Stimulated activated CD4-positive, alpha-beta T cell treated with anti-CD3 and anti-CD28 coated beads, Interleukin-1b, Interleukin-23, amount 100 ng/mL, for 4 hours (primary cell): ENCODE results near the gene DLG1.

Experiments used
- DNase-seq, 2 donors: peaks; one replicate each; pipeline ENCODE4 v3.0.0-alpha.2; 2020; ENCODE audit warnings: low read depth in 2 of 2

Gene DLG1

DNA sequence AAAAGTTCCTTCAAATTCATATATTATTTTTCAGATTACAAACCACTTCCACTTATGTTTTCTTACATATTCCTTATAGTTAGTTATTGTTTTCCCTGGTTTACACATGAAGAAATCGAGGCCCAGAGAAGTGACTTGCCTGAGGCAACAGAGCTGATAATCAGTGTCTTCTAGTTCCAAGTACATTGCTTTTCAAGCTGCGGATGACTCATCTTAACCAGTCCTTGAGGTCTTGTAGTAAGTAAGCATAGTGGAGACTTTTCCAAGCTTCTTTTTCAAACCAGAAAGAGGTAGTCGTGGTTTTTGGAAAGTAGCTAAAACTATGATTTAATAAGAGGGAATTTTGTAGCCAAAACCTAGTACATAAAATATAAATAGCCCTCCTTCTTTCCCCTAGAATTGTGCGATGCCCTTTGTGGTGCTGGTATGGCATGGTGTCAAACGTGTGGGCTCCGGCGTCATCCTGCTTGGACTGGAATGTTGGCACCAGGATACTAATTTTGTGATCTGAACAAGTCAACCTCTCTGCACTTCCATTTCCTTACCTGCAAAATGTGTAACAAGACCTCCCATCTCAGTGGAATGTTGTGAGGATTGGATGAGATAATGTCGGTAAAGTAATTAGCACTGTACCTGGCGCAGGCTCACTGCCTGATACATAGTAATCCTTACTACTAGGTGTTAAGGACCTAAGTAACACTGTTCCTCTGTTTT lies 19.0 kb upstream of the DLG1 start:
- no peak for DNase-seq

DNA sequence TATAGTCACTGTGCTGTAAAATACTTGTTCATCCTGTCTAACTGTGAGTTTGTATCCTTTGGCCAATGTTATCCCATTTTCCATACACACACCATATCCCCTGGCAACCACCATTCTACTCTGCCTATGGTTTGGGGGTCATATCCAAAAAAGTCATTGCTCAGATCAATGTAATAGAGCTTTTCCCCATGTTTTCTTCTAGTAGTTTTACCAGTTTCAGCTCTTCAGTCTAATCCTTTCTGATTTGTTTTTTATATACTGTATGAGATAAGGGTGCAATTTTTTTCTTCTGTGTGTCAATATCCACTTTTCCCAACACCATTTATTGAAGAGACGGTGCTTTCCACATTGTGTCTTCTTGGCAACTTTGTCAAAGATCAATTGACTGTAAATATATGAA lies 14.0 kb upstream of the DLG1 start:
- no peak for DNase-seq

DNA sequence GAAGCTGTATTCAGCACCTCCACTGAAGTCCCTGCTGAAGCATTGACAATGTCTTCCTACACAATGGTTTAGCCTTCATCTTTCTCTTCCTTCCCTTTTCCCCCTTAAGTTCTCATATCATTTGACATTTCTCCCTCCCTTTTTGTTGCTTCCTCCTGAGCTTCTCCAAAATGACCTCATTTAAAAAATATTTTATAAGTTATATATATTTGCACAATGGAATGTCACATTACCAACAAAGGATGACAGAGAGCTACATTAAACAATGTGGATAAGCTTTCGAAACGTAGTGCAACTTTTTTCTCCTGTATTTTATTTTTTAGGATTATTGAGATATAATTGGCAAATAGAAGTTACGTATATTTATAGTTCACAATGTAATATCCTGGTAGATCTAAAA lies 13.2 kb upstream of the DLG1 start:
- DNase-seq = no peak

DNA sequence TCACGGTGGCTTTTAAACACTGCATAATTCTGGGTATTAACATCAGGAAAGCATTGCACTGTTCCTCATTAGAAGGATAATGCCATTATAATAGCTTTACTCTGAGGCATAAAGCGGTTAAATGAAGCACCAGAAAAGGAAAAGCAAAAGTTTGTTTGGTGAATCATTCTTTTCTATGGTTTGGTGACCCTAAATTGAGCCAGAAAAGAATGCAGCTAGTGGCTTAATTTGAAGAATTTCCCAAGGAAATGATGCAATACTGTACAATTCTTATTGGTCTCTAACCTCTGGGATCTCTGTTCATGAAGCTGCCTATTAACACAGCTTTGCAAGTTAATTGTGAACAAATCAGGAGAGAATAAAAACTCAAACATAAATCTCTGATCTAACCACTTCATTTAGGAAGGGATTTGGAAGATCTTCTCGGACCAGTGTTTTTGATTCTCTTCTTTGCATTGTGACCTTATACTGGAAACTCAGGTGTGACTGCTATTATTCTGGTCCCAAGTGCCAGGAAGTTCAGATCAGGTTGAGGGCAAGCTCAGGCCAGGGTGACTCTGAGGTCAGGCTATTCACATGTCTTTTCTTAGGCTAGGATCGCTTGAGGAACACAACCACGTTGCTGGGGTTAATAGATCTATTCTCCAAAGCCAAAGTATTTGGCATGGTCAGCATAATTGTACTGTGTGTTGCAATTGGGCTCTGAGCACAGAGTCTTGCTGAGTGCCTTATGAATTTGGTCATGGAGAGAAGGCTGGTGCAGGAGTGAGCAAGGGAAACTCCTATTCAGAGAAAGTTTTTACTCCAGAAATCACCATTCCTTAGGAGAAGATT lies 11.3 kb upstream of the DLG1 start:
- no peak for DNase-seq

DNA sequence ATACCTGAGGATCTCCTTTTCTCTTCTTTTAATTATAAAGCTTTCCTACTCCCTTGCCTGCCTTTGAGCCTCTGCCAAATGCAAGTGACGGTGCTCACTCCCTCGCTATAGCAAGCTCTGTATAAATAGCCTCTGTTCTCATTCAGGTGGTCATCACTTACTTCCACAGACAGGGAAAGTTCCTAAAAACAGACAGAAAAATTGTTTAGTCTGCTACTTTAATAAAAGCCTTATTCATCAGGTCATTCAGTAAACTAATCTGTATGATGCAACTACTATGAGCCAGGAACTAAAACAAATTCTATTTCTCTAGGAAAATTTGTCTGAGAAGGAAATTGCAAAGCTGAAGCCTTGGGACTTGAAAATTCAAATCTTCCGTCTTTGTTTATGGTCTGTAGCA lies 10.2 kb upstream of the DLG1 start:
- DNase-seq = no peak

DNA sequence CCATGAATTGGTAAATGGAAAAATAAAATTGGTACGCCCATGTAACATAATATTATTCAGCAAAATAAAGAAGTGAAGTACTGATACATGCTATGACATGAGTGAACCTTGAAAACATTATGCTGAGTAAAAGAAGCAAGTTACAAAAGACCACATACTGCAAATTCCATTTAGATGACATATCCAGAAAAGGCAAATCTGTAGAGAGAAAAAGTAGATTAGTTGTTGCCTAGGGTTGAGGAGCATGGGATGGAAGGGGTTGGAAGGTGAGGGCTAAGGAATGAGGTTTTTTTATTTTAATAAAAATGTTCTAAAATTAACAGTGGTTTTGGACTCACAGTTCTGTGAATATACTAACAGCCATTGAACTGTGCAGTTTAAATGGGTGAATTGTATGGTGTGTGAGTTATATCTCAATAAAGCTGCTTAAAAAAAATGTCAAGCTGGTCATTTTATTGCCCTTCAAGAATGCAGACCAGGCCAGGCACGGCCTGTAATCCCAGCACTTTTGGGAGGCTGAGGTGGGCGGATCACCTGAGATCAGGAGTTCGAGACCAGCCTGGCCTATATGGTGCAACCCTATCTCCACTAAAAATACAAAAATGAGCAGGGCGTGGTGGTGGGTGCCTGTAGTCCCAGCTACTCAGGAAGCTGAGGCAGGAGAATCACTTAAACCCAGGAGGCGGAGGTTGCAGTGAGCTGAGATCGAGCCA lies 8.1 kb upstream of the DLG1 start:
- no peak for DNase-seq

DNA sequence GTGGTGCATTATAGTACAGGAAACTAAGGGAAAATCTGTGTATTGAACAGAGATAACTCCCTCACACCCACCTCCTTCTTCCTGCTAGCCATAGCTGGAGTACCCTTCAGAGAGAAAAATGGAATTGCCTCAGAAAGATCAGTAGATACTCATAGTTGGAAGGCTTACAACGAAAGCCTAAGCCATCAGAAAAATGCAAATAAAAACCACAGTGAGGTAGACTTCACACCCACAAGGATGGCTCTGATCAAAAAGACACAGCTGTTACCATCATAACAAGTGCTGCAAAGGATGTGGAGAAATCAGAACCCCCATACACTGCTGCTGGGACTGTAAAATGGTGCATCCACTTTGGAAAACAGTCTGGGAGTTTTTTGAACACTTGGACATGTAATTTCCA lies 7.4 kb upstream of the DLG1 start:
- no peak for DNase-seq

DNA sequence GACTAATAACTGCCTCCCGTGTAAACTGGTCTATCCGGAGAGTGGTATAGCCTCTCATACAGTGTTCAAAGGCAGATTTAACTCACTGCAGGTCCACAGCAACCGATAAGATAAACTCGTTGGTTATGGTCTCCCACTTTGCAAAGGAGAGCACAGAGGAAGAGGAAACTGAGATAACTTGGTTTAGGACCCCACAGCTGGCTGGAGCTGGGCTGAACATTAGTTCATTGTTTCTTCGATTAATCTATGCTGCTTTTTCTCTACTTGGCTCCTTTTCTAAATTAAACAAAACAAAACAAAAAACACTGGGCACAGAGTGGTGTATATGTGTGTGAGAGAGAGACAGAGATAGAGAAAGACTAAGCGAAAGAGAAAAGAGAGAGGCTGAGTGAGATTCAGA lies 5.0 kb upstream of the DLG1 start:
- DNase-seq = no peak

DNA sequence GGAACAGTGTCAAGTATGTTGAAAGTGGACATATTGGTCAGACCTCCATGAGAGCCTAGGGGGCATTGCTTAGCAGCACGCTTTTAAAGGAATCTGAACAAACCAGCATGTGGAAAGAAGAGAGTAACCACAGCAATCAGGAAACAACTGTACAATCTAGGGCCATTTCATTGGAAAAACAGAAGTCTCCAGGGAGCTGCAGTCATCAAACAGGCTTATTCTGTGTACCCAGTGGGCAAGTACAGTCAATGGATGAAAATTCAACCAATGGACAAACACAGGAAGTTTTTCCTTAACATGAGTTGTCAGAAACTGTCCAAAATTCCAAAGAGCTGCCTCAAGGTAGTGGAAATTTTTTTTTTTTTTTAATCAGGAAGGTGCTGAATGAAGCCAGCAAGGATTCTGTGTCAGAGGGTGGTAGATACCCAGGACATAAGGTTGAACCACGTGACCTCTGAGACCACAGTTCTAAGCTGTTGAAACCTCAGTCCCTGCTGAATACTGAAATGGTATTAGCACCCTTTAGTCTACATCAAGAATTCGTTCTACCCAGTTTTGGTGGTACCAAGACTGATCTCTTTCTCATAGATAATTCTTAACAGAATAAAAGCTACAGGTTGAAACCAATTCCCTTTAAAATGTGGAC lies 4.4 kb upstream of the DLG1 start:
- no peak for DNase-seq

DNA sequence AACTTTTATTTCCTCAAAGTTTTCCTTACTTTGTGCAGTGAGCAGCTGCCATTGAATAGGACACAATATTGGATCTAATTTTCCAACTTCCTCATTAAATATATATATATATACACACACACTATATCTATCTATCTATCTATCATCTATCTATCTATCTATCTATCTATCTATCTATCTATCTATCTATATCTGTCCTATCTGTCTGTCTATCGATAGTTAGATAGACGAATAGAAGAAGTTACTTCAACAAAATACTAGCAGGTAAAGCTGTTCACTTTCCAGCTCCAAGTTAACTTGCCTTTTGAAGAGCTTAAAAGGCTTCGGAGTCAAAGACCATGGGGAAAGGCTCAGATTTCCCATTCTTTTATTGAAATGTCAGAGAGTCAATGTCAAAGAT lies 3.6 kb upstream of the DLG1 start:
- no peak for DNase-seq

DNA sequence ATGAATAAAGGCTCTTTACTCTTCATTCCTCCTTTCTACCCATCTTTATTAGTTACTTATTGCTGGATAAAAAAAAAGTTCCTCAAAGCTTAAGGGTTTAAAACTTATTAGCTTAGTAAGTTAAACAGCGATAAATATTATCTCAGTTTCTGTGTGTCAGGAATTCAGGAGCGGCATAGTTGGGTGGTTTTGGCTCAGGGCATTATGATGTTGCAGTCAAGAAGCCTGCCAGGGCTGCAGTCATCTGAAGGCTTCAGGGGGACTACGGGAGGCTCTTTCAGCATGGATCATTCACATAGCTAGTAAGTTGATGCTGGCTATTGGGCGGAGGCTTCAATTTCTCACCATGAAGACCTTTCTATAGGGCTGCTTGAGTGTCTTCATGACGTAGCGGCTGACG lies 1.9 kb upstream of the DLG1 start:
- no peak for DNase-seq

DNA sequence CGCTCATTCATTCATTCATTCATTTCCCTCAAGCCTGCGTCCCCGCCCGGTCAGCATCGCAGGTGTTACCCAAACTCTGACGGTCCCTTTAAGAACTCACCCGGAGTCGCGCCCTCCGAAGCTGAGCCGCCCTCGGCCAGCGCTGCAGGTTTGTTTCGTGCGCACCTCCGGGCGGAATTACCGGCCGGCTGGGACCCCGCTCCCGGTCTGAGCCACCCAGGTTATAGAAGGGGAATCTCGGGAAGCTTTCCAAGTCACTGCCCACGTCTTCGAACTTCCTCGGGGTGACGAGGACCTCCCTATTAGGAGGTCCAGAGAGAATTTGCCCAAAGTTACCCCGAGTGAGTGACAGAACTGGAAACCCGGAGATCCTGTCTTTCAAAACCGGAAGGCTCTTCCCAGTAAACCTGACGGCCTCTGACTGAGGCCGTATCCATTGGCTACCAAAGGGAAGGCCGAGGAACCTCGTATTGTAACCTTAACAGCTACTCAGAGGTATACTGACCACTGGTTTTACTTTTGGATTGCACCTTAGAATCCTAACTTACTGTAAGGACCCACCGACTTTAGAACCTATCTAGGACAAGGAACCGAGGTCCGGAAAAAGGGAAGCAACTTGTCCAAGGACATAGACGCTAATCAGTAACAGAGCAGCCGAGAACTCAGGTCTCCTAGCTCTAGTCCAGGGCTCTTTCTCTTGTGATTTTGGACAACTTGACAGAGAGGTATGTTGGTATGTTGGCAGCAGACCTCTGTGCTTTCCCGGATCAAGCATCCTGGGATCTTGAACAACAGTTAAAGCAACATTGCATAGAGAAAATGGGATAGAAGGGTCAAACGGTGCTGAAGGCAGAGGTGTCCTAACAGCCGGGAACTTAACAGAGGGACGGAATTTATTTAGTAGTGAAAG lies 788 bp upstream of the DLG1 start:
- DNase-seq = peak in 1 of 2 donors; percentile 12

DNA sequence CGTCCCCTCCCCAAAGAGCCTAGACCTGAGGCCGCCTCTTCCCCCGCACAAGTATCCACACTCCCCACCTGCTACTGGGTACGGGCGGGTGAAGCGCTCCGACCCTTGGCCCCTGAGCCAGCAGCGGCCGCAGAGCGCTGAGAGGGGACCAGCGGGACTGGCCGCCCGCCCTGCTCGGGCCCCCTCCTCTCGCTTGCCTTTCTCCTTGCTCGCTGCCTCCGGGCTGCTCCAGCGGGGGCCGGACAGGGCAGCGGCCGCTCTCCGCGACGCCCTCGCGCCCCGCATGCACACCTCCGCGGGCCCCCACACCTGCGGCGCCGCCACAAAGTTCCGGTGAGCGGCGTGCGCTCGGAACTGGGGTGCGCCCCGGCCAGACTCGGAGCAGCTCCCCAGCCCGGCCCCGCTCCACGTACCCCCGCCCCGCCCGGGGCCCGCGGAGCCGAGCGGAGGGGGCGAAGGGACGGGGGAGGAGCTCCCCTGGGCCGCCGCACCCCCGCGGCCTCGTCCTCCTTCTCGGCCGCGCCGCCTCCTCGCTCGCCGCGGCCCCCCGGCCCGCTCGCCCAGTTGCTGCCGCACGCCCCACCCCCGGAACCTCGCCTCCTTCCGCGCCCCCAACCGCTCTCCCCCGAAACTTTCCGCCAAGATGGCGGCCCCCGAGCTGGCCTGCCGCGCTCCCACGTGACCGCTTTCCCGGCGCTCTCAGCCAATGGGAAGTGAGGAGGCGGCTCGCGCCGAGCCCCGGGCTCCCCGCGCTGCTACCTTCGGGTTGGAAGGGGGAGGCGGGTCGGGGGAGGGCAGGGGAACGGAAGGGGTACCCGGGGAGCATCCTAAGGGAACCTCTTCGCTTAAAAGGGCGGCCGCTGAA lies 704 bp downstream of the DLG1 start:
- DNase-seq = peak; percentile 83

DNA sequence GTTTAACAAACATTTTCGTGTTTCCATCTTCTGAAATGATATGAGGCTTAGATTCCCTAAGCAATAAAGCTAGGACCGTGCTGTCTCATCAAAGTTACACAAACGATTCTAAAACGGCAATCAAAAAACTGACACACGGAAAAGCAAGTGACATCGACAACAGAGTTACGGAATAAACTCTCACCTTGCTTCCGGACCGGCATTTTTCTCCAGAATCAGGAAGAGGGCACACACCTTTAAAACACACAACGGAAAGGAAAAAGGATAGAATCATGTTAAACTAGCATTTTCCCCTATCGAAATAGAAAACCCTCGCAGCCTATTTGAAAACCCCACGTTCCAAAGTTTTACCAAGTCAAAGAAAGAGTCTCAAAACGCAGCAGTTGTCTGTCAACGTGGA lies 1.4 kb downstream of the DLG1 start:
- no peak for DNase-seq

DNA sequence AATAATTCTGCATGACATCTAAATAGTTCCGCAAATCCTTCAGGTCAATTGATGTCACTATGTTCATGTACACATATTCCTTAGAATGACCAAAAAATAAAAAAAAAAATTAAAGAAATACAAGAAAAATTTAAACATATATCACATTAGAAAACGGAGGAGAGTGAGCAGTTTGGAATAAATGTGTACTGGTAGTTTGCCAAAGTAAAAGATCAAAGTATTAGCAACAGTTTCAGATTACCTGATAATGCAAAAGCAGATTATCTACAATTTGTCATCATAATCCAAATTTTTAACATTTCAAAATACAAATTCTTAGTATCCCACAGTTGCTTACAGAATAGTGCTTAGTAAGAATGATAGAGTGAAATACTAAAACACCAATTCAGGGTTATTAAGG lies 1.9 kb downstream of the DLG1 start:
- DNase-seq = no peak

DNA sequence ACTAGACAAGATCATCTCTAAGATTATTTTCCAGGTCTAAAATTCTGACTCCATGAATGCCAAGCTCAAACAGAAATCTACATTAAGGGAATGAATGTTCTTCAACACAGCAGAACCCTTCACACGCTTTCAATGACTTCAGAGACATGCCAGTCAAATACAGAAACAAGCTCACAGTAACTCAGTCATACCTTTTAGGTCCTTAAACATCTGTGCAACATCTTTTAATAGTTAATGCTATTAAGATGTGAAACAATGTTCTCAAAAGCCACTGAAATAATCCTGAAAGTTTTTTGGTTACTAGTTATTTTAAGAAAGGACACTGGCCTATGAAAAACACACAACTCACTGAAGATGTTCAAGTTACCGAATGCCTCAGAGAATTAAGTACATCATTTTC lies 2.5 kb downstream of the DLG1 start:
- no peak for DNase-seq

DNA sequence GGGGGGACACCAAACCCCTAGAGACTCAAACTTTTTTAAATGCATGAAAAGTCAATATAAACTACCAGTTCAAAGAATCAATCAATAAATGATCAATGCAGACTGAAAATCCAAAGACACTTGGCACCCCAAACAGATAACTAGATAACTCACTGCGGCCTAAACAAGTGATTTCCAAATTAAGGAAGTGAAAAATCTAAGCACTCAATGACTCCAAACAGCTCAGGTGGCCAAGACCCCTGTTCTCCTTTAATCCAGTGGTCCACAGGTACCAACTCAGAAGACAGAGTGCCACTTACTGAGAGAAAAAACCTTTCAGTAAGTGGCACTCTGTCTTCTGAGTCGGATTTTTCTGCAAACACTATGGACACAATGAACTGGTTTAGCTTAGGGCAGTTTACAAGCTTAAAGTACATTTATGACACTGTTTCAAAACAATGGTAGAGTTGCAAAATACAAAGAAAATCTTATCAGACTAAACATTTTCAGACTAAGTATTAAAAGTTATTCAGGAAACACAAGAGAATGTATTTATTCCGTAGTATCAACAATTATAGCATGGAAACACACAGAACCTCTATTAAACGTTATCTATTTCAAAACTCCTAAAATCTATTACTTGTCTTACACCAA lies 4.7 kb downstream of the DLG1 start:
- no peak for DNase-seq

DNA sequence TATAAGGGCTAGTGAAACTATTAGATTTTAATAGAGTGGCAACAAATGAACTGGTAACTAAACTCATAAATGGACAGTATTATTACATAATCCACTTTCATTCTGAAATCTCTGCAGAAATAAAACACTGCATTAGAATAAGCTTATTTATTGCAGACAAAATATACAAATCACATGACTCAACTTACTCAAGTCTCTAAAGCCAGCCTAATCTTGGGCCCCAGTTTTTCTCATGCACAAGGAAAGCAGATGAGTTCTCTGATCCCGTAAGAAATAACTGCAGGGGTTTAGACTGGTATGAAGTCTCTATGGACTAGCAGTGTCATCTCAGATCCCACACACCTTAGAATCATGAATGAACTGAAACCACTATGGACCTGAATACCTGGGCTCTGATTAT lies 5.8 kb downstream of the DLG1 start:
- DNase-seq = no peak

DNA sequence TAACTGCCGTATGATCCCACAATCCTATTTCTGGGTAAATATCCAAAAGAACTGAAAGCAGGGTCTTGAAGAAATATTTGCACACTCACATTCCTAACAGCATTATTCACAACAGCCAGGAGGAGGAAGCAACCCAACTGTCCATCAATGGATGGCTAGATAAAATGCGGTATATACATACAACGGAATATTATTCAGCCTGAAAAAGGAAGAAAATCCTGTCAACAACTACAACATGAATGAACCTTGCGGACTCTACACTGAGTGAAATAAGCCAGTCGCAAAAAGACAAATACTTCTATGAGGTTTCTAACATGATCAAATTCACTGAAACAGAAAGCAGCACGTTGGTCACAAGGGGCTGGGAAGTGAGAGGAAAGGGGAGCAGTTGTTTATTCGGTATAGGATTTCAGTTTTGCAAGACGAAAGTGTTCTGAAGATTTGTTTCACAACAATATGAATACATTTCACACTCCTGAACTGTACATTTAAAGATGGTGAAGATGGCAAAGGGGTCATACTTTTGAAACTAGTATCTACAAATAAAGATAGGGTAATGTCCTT lies 6.2 kb downstream of the DLG1 start:
- DNase-seq = no peak

DNA sequence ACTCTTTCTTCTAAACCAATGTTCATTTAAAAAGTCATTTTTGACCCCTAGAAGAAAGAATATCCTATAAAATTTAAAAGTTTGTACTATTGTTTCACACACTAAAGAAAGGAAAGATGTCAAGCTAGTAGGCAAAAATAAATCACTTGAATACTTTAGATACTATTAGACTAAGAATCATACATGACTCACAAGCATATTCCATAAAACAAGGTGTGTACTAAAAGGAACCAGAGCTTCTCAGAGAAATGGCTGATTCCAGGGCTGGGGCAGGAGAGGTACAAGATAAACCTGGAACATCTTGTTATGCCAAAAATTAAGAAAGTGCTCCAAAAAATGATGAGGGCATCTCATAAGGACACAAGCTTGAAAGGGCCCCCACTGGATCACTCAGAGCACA lies 8.7 kb downstream of the DLG1 start:
- no peak for DNase-seq
